Fibroblast of skin of right biceps (primary cell): Measurements from ENCODE around the gene EGFL8.
"Not testable (repeated sequence)": the region's sequence is repeated elsewhere in the genome, so short reads cannot be mapped to it uniquely, and the experiment has no call there.

ENCODE experiments used
- DNase-seq: peaks from one replicate; pipeline ENCODE4 v3.0.0-alpha.2; 2013

The EGFL8 gene

DNA sequence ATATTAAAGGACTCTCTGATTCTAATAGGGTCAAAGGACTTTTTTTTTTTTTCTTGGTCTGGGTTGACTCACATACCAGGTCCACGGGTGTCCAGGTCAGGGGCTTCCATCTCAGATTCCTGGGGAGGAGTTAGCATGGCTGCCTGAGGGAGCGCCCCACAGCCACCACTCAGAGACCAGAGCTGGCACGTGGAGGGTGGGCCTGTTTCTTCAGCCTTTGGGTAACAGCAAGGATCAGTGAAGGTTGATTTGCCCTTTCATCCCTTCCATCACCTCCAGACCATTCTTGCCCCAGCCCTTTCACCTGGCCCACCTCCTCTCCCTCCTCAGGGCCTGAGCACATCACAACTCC, 33.9 kb downstream of the EGFL8 start:
- no peak for DNase-seq

DNA sequence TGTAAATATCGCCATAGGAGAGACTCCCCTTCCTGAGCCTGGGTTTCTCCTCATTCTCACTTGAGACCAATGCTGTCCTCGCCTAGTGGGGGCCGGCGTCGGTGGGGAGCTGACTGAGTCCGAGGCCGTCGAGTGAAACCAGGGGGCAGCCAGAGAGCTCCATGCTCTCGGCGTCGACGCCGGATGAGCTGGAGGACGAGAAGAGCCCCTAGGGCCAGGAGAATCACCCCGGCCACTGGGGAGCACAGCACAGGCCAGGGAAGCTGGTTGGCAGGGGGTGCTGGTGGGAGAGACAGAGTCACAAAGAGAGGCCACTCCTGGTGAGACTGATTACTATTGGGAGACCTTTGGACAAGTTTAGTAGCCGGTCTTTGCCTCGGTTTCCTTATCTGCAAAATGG, 34.5 kb downstream of the EGFL8 start:
- no peak for DNase-seq

DNA sequence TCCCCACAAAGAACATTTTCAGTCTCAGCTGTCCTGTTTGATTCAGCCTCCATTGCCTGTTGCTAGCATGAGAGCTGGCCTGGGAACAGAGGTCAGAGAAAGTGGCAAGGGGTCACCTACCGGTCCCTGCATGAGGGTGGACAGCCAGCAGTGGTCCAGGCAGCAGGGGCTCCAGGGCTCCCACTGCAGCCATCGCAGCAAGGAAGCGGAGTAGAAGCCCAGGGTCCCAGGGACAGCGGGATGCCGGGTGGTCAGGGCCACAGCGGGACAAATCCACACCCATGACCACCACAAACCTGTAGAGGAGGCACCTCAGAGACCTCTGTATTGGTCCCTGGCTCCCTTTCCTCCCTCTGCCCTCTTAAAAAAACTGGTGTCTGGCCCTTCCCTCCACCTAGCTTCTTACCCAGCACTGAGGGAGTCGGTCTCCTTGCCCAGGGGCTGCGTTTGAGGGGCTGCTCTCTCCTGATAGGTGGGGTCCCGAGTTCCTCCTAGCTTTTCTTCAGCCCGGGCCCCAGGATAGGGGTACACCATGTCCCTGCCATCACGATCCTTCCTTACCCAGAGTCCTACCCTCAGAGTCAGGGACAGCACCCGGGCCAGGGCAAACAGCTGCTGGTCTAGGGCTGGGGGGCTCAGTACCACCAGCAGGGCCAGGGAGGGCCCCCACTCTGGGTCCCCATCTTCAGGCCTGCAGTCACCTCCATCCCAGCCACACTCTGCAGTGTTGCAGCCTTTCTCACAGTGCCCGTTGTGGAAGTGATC, 36.5 kb downstream of the EGFL8 start:
- no peak for DNase-seq

DNA sequence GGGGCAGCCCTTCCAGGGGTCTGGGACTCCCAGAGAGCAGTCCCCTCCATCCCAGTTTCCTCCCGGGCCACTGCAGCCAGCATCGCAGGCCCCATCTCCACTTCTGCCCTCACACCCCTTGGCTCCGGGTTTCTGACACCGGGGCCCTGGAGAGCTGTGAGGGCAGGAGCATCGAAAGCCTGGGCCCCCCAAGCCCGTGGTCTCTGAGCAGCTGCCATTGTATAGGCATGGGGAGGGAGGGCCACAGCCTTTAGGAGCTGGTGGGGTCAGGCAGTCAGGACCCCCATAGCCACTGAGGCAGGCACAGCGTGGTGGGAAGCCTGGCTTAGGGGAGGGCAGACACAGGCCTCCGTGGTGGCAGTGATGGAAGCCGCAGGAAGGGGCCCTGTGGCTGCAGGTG, 37.8 kb downstream of the EGFL8 start:
- no peak for DNase-seq

DNA sequence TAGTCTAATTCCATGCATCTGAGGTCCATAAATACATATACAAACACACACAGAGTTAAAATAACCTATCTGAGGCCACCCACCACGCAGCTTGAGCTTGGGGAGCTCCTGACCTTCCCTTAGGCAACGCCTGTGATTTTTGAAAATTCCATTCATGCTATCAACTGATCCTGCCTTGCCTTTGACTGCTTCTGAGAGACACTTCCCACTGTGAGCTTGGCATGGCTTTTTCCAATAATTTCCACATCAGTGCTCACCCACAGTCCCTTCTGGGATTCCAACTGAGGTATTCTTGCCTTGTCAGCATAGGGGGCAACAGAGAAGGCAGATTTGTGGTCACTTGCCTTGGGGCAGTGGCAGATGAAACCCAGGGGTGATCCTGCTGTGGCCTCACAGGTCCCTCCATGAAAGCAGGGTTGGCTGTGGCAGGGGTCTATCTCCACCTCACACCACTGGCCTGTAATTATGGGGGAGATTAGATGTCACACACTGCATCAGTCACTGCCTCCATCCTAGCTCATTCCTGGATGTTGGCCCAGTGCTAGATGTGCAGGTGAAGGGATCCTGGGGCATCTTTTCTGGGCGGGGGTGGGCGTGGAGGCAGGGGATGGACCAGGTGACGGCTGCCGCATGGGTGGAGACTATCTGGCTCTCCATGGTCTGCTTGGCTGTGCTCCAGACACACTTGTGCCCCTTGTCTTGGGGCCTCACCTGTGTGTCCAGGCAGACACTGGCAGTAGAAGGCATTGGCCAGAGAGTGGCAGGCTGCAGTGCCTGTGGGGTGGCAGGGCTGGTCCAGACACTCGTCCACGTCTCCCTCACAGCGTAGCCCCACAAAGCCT, 39.3 kb downstream of the EGFL8 start:
- no peak for DNase-seq

DNA sequence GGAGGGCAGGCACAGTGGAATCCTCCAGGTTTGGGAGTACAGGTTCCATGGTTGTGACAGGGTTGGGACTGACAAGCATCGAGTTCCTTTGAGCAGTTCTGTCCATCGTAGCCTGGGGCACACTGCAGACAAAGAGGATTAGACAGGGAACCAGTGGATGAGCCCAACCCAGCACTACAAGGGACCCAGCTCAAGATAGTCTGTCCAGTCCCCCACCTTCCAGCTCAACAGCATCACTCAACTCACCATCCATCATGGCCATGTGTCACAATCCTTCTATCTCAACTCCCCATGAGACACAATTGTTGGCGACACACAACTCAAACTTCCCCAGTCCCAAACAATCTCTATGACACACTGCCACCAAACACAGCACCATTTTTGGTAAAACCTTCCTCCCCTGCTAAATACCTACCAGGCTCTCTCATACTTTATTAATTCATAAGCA, 39.9 kb downstream of the EGFL8 start:
- no peak for DNase-seq

DNA sequence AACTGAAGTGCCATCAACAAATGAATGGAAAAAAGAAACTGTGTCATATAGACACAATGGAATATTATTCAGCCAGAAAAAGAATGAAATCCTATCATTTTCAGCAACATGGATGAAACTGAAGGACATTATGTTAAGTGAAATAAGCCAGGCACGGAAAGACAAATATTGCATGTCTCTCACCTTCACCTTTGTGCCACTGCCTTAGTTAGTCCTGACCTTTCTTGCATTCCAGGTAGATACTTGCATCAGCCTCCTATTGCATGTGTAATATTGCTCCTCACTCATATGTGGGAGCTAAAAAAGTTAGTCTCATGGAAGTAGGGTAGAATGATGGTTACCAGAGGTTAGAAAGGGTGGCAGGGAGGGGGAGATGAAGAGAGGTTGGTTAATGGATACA, 44.6 kb downstream of the EGFL8 start:
- DNase-seq, result no peak

DNA sequence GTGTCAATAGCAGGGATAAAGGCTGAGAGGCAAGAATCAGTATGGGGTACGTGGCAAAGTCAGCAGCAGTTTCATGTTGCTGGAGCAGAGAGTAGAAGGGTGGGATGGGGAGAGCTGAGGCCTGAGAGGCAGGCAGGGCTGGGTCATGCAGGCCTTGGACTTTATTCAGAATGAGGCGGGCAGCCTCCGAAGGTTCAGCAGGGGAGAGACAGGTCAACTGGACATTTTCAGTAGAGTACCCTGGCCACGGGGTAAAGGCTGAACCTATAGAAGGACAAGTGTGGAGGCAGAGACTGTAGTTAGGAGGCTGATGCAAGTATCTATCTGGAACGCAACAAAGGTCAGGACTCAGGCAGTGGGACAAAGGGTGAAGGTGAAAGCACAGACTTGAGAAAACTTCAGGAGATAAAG, 45.8 kb downstream of the EGFL8 start:
- DNase-seq, result no peak

DNA sequence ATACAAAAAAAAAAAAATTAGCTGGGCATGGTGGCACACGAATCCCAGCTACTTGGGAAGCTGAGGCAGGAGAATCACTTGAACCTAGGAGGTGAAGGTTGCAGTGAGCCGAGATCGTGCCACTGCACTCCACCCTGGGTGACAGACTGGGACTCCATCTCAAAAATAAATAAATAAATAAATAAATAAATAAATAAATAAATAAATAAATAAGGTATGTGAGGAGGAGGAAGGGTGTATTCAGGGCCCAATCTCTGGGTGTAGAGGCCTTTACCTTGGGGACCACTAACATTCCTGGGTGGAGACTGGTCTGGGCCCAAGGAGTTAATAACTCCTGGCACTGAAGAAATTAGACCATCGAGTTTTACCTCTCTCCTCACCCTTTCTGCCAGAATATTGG, 47.0 kb downstream of the EGFL8 start:
- not testable (repeated sequence) for DNase-seq

DNA sequence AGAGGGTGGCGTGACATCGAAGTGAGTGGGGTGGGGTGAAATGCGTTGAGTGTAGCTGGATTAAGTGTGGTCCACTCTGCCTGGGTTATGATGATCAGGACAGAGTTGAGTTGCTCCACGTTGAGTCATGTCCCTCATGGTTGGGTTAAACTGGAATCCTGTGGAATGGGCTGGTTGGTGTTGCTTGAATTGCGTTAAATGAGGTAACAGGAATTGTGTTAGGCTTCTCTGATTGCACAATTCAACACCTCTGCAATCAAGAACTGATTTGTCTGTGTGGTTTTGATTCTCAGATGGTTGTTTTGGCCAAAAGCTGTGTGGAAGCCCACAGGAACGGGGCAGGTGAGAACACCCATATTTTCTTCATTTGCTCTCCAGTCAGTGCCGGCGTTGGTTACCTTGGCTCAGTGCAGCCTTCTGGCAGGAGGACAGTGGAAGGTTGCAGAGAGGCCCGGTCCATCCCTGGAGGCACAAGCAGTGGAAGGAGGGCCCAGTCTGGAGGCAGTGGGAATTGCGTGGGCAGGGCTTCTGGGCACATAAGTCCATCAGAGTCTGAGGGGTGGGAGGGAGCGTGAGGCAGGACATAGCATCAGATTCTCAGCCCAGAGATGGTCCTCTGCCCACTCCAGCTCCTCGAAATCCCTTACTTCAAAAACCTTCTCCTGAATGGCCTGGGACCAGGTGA, 47.8 kb downstream of the EGFL8 start:
- no peak for DNase-seq

DNA sequence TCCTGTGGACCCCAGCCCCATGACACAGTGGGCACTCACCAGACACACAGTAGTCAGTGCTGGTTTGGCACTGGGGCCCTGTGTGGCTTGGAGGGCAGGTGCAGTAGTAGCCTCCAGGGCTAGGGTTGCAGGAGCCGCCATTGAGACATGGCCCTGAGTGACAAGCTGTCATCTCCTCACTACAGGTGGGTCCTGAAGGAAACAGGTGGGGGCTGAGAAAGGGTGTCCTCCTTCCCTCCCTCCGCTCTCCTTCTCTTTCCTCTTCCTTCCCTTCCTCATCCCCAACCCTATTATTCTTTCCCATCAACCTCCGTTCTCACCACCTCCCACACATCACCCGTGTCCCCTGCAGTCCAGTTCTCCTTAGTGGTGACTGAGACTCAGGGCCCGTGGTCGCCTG, 49.3 kb downstream of the EGFL8 start:
- no peak for DNase-seq

DNA sequence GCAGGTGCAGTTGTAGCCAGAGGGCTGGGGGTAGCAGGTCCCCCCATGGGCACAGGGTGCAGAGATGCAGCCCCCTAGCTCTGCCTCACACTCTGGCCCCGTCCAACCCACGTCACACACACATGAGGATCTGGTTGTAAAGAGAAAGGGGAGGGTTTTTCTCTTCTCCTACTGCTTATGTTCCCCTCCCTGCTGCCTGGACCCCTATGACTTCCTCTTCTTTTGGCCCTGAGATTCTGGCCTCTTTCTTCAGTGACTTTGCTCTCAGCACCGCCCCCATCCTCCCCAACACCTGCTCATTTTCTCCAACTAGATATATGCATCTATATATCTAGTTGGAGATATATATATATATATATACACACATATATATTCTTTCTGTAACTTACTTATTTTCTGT, 49.7 kb downstream of the EGFL8 start:
- no peak for DNase-seq

DNA sequence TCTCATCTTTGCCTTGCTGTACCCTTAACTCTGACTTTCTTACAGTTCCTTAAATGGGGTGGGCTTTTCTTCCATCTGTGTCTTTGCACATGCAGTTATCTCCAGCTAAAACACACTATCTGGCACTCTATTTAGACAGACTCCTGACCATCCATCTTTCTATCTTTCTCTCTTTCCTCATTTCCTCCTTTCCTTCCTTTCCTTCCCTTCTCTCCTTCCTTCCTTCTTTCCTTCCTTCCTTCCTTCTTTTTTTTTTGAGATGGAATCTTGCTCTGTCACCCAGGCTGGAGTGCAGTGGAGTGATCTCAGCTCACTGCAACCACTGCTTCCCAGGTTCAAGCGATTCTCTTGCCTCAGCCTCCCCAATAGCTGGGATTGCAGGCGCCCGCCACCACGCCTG, 51.2 kb downstream of the EGFL8 start:
- no peak for DNase-seq

DNA sequence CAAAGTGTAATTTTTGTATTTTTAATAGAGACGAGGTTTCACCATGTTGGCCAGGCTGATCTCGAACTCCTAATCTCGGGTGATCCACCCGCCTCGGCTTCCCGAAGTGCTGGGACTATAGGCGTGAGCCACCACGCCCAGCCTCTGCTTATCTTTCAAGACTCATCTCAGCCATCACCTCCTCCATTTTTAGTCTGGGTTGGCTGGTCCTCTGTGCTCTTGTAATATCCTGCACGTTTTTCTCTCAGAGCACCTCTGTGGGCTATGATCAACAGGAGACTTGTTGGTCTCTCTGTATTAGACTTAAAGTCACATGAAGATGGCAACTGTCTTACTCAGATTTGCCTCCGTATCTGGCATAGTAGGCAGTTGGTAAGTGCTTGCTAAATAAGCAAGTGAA, 51.9 kb downstream of the EGFL8 start:
- DNase-seq, result no peak

DNA sequence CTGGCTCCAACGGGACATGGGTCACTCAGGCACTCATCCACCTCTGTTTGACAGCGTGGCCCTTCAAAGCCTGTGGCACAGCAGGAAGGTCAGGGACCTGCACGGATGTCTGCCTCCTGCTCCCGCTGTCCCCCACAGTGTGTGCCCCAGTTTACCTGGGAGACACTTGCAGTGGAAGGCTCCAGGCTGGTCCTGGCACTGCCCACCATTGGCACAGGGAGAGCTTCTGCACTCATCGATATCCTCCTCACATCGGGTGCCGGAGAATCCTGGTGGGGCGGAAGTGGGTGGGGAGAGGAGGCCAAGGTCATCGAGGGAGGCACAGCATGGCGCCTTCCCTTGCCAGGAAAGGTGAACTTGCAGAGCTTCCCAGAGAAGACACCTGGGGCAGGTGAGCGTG, 52.6 kb downstream of the EGFL8 start:
- no peak for DNase-seq
